Measurements from ENCODE around the gene ALDH6A1. TPM values are rescaled to one million over a fixed set of nuclear protein-coding genes. Genes with fewer than 3 reads are reported as not detected.

The ALDH6A1 gene
- total RNA-seq, 4 donors from 2014 or later: 5.1 to 34.7 (median 13.1) TPM

DNA sequence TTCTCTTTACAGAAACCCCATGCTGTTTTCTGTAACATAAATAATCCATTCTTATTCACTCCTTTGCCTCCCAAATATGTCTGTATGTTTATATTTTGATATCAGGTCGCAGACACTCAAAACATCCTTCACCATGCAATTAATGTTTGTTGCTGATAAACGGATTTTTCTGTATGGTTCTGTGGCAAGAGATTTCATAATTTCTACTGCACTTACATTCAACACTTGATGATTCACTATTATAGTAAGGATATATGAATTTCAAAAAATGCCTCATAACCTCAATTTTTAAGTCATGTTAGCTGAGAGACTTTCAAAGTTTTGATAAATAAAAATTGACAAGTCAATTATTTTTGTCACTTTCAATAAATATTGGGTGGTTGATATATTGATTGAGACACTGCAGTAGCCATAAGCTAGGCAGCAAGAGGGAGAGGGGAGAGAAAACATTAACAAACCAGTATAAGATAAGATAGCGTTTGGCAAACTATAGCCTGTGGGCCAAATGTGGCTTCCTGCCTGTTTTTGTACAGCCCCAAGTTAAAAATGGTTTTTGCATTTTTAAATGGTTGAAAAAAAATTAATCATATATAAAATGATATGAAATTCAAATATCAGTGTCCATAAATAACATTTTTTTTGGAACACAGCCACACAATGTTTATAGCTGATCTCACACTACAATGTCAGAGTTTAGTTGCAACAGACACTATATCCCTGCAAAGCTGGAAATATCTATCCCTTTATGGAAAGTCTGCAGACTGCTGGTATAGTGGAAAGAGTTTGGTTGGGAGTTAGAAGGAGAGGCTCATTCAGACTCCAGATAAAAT is 18.3 kb downstream of the ALDH6A1 start:
- H3K27me3 ChIP-seq: no peaks in the 10 kb centered on the region
- H3K4me1 ChIP-seq: no peaks in the 10 kb centered on the region
- no peak for DNase-seq
- H3K9me3 ChIP-seq: no peaks in the 10 kb centered on the region
- WGBS, 2 donors: 81 to 83% methylated on average over 3 of the region's 3 CpGs
- no peak overlapping the region for H3K27ac ChIP-seq
- TF ChIP-seq POLR2A (IDR thresholded peaks at IDR 0.05) (no peak), CTCF (IDR thresholded peaks at IDR 0.05) (no peak)
- H3K4me3 ChIP-seq: no peak overlapping the region
- intact Hi-C loops (cut with DNase I): no loop called here
- peaks cover 0 to 96% (median 5%) of the 10 kb centered on the region in 3 donors for H3K36me3 ChIP-seq

GRCh38 chr14:74064883-74065282 is 19.4 kb downstream of the ALDH6A1 start:
- H3K27ac ChIP-seq: no peak overlapping the region
- no peak for DNase-seq
- whole genome bisulfite sequencing, 2 donors: 89 to 92% methylated on average over 3 of the region's 3 CpGs
- no peaks in the 10 kb centered on the region for H3K4me1 ChIP-seq
- intact Hi-C loops (cut with DNase I): no loop called here
- H3K9me3 ChIP-seq: no peaks in the 10 kb centered on the region
- H3K4me3 ChIP-seq: no peak overlapping the region
- peaks cover 0 to 96% (median 5%) of the 10 kb centered on the region in 3 donors for H3K36me3 ChIP-seq
- no peaks in the 10 kb centered on the region for H3K27me3 ChIP-seq
- no peak for TF ChIP-seq POLR2A (IDR thresholded peaks at IDR 0.05)
- TF ChIP-seq CTCF (IDR thresholded peaks at IDR 0.05): no peak

DNA sequence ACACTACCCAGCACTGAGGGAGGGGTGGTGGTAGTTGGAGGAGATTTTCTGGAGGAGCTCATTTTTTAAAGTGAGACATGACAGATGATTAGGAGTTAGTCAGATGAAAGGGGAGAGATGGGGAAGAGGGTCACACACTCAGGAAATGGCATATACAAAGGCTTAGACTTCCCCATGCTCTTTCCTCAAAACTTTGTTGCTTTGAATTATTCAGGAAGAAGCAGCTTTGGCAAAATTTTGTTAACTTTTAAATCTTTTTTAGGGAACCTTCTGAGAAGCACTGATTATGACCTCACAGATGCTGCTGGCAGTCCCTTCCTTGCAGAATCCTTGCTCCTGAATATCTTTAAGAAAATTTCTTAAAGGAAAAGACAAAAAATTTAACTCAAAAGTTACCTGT is 19.8 kb downstream of the ALDH6A1 start:
- Histone ChIP-seq H3K27me3 (no peaks in the 10 kb centered on the region), H3K9me3 (no peaks in the 10 kb centered on the region), H3K27ac (no peak overlapping the region), H3K4me3 (no peak overlapping the region), H3K36me3 (peaks cover 0 to 96% (median 5%) of the 10 kb centered on the region in 3 donors), H3K4me1 (no peaks in the 10 kb centered on the region)
- no peak for DNase-seq
- no peak for TF ChIP-seq CTCF (IDR thresholded peaks at IDR 0.05)
- TF ChIP-seq POLR2A (IDR thresholded peaks at IDR 0.05): no peak
- intact Hi-C loops (cut with DNase I): no loop called here

DNA sequence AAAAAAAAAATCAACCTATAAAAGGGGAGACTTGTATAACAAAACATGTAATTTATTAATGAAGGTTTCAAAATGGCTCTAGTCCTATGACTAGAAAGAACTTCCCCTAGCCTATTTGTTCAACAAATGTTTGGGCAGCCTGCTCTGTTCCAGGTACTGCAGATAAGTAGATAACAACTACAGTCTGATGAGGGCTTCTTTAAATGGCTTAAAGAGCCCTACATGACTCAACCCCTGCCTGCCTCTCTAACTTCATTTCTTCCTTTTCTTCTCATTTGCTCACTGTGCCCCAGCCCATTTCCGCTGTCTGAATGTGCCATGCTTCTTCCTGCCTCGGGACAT is 21.5 kb downstream of the ALDH6A1 start:
- Histone ChIP-seq H3K4me1 (no peaks in the 10 kb centered on the region), H3K27ac (no peak overlapping the region), H3K4me3 (no peak overlapping the region), H3K9me3 (no peaks in the 10 kb centered on the region), H3K36me3 (peaks cover 0 to 96% (median 0%) of the 10 kb centered on the region in 3 donors), H3K27me3 (no peaks in the 10 kb centered on the region)
- intact Hi-C loops (cut with DNase I): no loop called here
- DNase-seq: no peak
- WGBS, 2 donors: 78 to 89% methylated on average over 2 of the region's 2 CpGs
- no peak for TF ChIP-seq CTCF (IDR thresholded peaks at IDR 0.05)
- TF ChIP-seq POLR2A (IDR thresholded peaks at IDR 0.05): no peak

DNA sequence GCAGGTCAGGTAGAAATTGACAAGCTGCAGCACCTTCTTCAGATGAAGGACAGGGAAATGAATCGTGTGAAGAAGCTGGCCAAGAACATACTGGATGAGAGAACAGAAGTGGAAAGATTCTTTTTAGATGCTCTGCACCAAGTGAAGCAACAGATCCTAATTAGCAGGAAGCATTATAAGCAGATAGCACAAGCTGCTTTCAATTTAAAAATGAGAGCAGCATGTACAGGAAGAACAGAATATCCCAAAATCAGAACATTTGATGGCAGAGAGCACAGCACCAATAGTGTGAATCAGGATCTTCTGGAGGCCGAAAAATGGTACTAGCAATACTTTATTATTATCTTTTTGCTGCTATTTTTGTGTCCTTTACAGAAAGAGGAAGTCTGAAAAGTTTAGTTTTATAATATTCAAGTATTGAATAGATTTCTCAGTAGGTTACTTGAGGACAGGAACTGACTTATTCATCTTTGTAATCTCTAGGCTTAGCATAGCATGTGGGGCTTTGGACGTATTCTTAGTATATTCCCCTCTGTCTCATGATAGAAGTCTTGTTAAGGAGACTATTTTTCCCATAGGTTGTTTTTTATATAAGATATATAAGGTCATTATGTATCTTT is 34.3 kb downstream of the ALDH6A1 start:
- WGBS, 2 donors: 60 to 68% methylated on average over 3 of the region's 3 CpGs
- no peak for DNase-seq
- Histone ChIP-seq H3K36me3 (no peaks in the 10 kb centered on the region), H3K27me3 (no peaks in the 10 kb centered on the region), H3K27ac (no peak overlapping the region), H3K9me3 (no peaks in the 10 kb centered on the region), H3K4me1 (peaks cover 0 to 5% (median 0%) of the 10 kb centered on the region in 3 donors), H3K4me3 (no peak overlapping the region)
- intact Hi-C loops (cut with DNase I): no loop called here
- TF ChIP-seq CTCF (IDR thresholded peaks at IDR 0.05): no peak
- no peak for TF ChIP-seq POLR2A (IDR thresholded peaks at IDR 0.05)
